ENCODE data around the gene PNPT1. TPM values are rescaled to one million over a fixed set of nuclear protein-coding genes. Genes with fewer than 3 reads are reported as not detected.

PNPT1 gene
- polyA plus RNA-seq, 1 of the 3 experiments (the other 2 are of a cell fraction), result 11.7 TPM

- peaks cover 3 to 22% of the 10 kb centered on the region in 2 experiments for H3K36me3 ChIP-seq (replicated peaks in 1 of 2; ENCODE audit: control insufficient read depth in 1 of 2, insufficient read depth in 2 of 2, low read length in 1 of 2)
- H3K27me3 ChIP-seq (ENCODE audit: insufficient read depth), result no peaks in the 10 kb centered on the region
- ChIA-PET POLR2A (no interaction called here), CTCF (no interaction called here)
- TF ChIP-seq, protein P1, sequence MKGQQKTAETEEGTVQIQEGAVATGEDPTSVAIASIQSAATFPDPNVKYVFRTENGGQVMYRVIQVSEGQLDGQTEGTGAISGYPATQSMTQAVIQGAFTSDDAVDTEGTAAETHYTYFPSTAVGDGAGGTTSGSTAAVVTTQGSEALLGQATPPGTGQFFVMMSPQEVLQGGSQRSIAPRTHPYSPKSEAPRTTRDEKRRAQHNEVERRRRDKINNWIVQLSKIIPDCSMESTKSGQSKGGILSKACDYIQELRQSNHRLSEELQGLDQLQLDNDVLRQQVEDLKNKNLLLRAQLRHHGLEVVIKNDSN (IDR thresholded peaks at IDR 0.05; ENCODE audit: borderline replicate concordance, low read depth), result no peak
- TF ChIP-seq GABPA (IDR thresholded peaks at IDR 0.05; ENCODE audit: low read depth) (no peak), RCOR1 (IDR thresholded peaks at IDR 0.05; ENCODE audit: low read length) (no peak), IRF3 (IDR thresholded peaks at IDR 0.05; ENCODE audit: low read depth, low read length) (no peak), TAF1 (IDR thresholded peaks at IDR 0.05; ENCODE audit: borderline replicate concordance, low read depth, low read length) (no peak)
- no peak overlapping the region for H3K4me3 ChIP-seq (ENCODE audit: low read depth in 2 of 2, low read length in 1 of 2)
- peaks cover 12% of the 10 kb centered on the region for H3F3A ChIP-seq (replicated peaks; ENCODE audit: insufficient read depth)
- H3K9me3 ChIP-seq, result no peaks in the 10 kb centered on the region
- no peak overlapping the region for H3K9ac ChIP-seq
- H3K4me1 ChIP-seq (ENCODE audit: control insufficient read depth in 1 of 2, insufficient read depth in 2 of 2, low read depth in 1 of 2, low read length in 1 of 2), result no peaks in the 10 kb centered on the region
- no peak overlapping the region for H3K27ac ChIP-seq (ENCODE audit: low read depth in 2 of 2, low read length in 1 of 2)
- no peaks in the 10 kb centered on the region for H3K9me2 ChIP-seq
- peaks cover under 1% of the 10 kb centered on the region; the same call in 1 of the 2 replicates for H3K79me2 ChIP-seq (ENCODE audit: insufficient read depth)
- DNase-seq, result no peak
- no peak overlapping the region for H3K4me2 ChIP-seq
- no peak overlapping the region for H2AFZ ChIP-seq (ENCODE audit: low read depth)
- 95% methylated on average over 2 of the region's 2 CpGs for WGBS (ENCODE audit: low lambda C conversion rate)
- no peaks in the 10 kb centered on the region for H4K20me1 ChIP-seq (ENCODE audit: insufficient read depth)
These were observed 64.7 kb downstream of the PNPT1 start for GRCh38 chr2:55628931-55629330.

- POLR2A ChIA-PET, result no interaction called here
- Histone ChIP-seq H3K79me2 (ENCODE audit: insufficient read depth) (peaks cover 8% of the 10 kb centered on the region; the same call in 1 of the 2 replicates), H2AFZ (ENCODE audit: low read depth) (no peak overlapping the region), H3K4me3 (ENCODE audit: low read depth in 2 of 2, low read length in 1 of 2) (no peak overlapping the region), H3K4me1 (ENCODE audit: control insufficient read depth in 1 of 2, insufficient read depth in 2 of 2, low read depth in 1 of 2, low read length in 1 of 2) (no peaks in the 10 kb centered on the region), H3K36me3 (replicated peaks in 1 of 2; ENCODE audit: control insufficient read depth in 1 of 2, insufficient read depth in 2 of 2, low read length in 1 of 2) (peaks cover 3 to 16% of the 10 kb centered on the region in 2 experiments), H3F3A (replicated peaks; ENCODE audit: insufficient read depth) (peaks cover 10% of the 10 kb centered on the region), H3K27me3 (ENCODE audit: insufficient read depth) (no peaks in the 10 kb centered on the region), H3K27ac (ENCODE audit: low read depth in 2 of 2, low read length in 1 of 2) (no peak overlapping the region), H3K9me2 (no peaks in the 10 kb centered on the region), H4K20me1 (ENCODE audit: insufficient read depth) (no peaks in the 10 kb centered on the region), H3K4me2 (no peak overlapping the region), H3K9ac (no peak overlapping the region), H3K9me3 (no peaks in the 10 kb centered on the region)
- DNase-seq, result no peak
- TF ChIP-seq TAF1 (IDR thresholded peaks at IDR 0.05; ENCODE audit: borderline replicate concordance, low read depth, low read length), result no peak
- no peak for TF ChIP-seq FOSL2 (IDR thresholded peaks at IDR 0.05; ENCODE audit: borderline replicate concordance, low read depth)
- TF ChIP-seq, protein P2, sequence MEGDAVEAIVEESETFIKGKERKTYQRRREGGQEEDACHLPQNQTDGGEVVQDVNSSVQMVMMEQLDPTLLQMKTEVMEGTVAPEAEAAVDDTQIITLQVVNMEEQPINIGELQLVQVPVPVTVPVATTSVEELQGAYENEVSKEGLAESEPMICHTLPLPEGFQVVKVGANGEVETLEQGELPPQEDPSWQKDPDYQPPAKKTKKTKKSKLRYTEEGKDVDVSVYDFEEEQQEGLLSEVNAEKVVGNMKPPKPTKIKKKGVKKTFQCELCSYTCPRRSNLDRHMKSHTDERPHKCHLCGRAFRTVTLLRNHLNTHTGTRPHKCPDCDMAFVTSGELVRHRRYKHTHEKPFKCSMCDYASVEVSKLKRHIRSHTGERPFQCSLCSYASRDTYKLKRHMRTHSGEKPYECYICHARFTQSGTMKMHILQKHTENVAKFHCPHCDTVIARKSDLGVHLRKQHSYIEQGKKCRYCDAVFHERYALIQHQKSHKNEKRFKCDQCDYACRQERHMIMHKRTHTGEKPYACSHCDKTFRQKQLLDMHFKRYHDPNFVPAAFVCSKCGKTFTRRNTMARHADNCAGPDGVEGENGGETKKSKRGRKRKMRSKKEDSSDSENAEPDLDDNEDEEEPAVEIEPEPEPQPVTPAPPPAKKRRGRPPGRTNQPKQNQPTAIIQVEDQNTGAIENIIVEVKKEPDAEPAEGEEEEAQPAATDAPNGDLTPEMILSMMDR (IDR thresholded peaks at IDR 0.05), result no peak
- no peak for TF ChIP-seq EP300 (IDR thresholded peaks at IDR 0.05; ENCODE audit: borderline replicate concordance in 1 of 2, low read depth in 1 of 2, low read length in 1 of 2)
- no peak for TF ChIP-seq FOXJ3 (CRISPR knock-in tag; IDR thresholded peaks at IDR 0.05)
- no peak for TF ChIP-seq CHD2 (IDR thresholded peaks at IDR 0.05; ENCODE audit: low read length, partially characterized antibody)
- no peak for TF ChIP-seq RFX5 (IDR thresholded peaks at IDR 0.05; ENCODE audit: low read length)
- TF ChIP-seq TCF12 (IDR thresholded peaks at IDR 0.05), result no peak
- no peak for TF ChIP-seq RXRA (IDR thresholded peaks at IDR 0.05; ENCODE audit: borderline replicate concordance, low read depth)
- TF ChIP-seq ELF1 (IDR thresholded peaks at IDR 0.05), result no peak
- TF ChIP-seq, protein P3, sequence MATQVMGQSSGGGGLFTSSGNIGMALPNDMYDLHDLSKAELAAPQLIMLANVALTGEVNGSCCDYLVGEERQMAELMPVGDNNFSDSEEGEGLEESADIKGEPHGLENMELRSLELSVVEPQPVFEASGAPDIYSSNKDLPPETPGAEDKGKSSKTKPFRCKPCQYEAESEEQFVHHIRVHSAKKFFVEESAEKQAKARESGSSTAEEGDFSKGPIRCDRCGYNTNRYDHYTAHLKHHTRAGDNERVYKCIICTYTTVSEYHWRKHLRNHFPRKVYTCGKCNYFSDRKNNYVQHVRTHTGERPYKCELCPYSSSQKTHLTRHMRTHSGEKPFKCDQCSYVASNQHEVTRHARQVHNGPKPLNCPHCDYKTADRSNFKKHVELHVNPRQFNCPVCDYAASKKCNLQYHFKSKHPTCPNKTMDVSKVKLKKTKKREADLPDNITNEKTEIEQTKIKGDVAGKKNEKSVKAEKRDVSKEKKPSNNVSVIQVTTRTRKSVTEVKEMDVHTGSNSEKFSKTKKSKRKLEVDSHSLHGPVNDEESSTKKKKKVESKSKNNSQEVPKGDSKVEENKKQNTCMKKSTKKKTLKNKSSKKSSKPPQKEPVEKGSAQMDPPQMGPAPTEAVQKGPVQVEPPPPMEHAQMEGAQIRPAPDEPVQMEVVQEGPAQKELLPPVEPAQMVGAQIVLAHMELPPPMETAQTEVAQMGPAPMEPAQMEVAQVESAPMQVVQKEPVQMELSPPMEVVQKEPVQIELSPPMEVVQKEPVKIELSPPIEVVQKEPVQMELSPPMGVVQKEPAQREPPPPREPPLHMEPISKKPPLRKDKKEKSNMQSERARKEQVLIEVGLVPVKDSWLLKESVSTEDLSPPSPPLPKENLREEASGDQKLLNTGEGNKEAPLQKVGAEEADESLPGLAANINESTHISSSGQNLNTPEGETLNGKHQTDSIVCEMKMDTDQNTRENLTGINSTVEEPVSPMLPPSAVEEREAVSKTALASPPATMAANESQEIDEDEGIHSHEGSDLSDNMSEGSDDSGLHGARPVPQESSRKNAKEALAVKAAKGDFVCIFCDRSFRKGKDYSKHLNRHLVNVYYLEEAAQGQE (IDR thresholded peaks at IDR 0.05; ENCODE audit: low read depth, low read length), result no peak
- WGBS (ENCODE audit: low lambda C conversion rate), result 94% methylated on average over 1 of the region's 1 CpG
- CTCF ChIA-PET, result no interaction called here
These were observed 65.7 kb downstream of the PNPT1 start for GRCh38 chr2:55627915-55628314.

Measured in SK-N-SH (cell line).